HEK293 (cell line): ENCODE measurements around the gene EBF3.

Experiments
- FEZF1 ChIP-seq: fragments of 450-650 bp; formaldehyde crosslinking; IDR thresholded peaks from 2 replicates; pipeline ENCODE4 v1.5.1; 2016; ENCODE audit warnings: missing biosample characterization, missing genetic modification characterization
- GLI4 ChIP-seq: fragments of 450-650 bp; formaldehyde crosslinking; IDR thresholded peaks from 2 replicates; pipeline ENCODE4 v1.5.1; 2016; ENCODE audit warnings: missing biosample characterization, missing genetic modification characterization
- YY1 ChIP-seq: fragments of 450-650 bp; formaldehyde crosslinking; IDR thresholded peaks from 2 replicates; pipeline ENCODE4 v1.5.1; 2018; ENCODE audit warnings: missing biosample characterization, missing genetic modification characterization
- ZNF146 ChIP-seq: fragments of 450-650 bp; formaldehyde crosslinking; IDR thresholded peaks from 2 replicates; pipeline ENCODE4 v1.5.1; 2016; ENCODE audit warnings: missing biosample characterization, missing genetic modification characterization
- ZNF398 ChIP-seq: fragments of 450-650 bp; formaldehyde crosslinking; IDR thresholded peaks from 2 replicates; pipeline ENCODE4 v1.5.1; 2017; ENCODE audit warnings: missing biosample characterization, missing genetic modification characterization
- TF ChIP-seq, protein P1 (sequence below): fragments of 450-650 bp; formaldehyde crosslinking; IDR thresholded peaks from 2 replicates; pipeline ENCODE4 v1.5.1; 2016; ENCODE audit warnings: missing biosample characterization, missing genetic modification characterization
- TF ChIP-seq, protein P2 (sequence below): fragments of 450-650 bp; formaldehyde crosslinking; IDR thresholded peaks from 2 replicates; pipeline ENCODE4 v1.5.1; 2016; ENCODE audit warnings: missing biosample characterization, missing genetic modification characterization

DNA sequence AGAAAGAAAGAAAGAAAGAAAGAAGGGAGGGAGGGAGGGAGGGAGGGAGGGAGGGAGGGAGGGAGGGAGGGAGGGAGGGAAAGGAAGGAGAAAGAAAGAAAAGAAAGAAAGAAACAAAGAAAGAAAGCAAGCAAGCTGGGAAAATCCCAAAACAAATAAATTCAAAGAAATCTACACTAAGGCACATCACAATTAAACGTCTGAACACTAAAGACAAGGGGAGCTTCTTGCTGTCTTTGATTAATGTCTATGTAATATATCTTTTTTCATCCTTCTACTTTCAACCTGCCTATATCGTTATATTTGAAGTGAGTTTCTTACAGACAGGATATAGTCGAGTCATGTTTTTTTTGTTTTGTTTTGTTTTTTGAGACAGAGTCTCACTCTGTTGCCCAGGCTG, 28.3 kb upstream of the EBF3 start:
- no peak for TF ChIP-seq ZNF146 (tag by site-specific recombination)
- TF ChIP-seq, protein P1, sequence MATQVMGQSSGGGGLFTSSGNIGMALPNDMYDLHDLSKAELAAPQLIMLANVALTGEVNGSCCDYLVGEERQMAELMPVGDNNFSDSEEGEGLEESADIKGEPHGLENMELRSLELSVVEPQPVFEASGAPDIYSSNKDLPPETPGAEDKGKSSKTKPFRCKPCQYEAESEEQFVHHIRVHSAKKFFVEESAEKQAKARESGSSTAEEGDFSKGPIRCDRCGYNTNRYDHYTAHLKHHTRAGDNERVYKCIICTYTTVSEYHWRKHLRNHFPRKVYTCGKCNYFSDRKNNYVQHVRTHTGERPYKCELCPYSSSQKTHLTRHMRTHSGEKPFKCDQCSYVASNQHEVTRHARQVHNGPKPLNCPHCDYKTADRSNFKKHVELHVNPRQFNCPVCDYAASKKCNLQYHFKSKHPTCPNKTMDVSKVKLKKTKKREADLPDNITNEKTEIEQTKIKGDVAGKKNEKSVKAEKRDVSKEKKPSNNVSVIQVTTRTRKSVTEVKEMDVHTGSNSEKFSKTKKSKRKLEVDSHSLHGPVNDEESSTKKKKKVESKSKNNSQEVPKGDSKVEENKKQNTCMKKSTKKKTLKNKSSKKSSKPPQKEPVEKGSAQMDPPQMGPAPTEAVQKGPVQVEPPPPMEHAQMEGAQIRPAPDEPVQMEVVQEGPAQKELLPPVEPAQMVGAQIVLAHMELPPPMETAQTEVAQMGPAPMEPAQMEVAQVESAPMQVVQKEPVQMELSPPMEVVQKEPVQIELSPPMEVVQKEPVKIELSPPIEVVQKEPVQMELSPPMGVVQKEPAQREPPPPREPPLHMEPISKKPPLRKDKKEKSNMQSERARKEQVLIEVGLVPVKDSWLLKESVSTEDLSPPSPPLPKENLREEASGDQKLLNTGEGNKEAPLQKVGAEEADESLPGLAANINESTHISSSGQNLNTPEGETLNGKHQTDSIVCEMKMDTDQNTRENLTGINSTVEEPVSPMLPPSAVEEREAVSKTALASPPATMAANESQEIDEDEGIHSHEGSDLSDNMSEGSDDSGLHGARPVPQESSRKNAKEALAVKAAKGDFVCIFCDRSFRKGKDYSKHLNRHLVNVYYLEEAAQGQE (tag by site-specific recombination), result no peak
- TF ChIP-seq FEZF1 (tag by site-specific recombination), result no peak
- no peak for TF ChIP-seq ZNF398
- no peak for TF ChIP-seq GLI4 (tag by site-specific recombination)
- TF ChIP-seq, protein P2, sequence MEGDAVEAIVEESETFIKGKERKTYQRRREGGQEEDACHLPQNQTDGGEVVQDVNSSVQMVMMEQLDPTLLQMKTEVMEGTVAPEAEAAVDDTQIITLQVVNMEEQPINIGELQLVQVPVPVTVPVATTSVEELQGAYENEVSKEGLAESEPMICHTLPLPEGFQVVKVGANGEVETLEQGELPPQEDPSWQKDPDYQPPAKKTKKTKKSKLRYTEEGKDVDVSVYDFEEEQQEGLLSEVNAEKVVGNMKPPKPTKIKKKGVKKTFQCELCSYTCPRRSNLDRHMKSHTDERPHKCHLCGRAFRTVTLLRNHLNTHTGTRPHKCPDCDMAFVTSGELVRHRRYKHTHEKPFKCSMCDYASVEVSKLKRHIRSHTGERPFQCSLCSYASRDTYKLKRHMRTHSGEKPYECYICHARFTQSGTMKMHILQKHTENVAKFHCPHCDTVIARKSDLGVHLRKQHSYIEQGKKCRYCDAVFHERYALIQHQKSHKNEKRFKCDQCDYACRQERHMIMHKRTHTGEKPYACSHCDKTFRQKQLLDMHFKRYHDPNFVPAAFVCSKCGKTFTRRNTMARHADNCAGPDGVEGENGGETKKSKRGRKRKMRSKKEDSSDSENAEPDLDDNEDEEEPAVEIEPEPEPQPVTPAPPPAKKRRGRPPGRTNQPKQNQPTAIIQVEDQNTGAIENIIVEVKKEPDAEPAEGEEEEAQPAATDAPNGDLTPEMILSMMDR (tag by site-specific recombination), result no peak
- TF ChIP-seq YY1, result no peak
